ENCODE measurements around the gene SLC6A19. TPM values are rescaled to one million over a fixed set of nuclear protein-coding genes. Genes with fewer than 3 reads are reported as not detected.

Gene SLC6A19
- total and polyA plus RNA-seq, 9 of the 15 experiments (the other 6 are each of a cell fraction or from before 2014, with no cell fraction given) = 0.03 to 1.6 (median 0.59) TPM

GRCh38 chr5:1175015-1175414 lies 26.4 kb upstream of the SLC6A19 start:
- Histone ChIP-seq H3K79me2 (ENCODE audit: control insufficient read depth, insufficient read depth, low read length) (no peaks in the 10 kb centered on the region), H3K4me3 (no peak overlapping the region), H3K4me1 (replicated peaks in 1 of 2; ENCODE audit: control insufficient read depth in 2 of 2, insufficient read depth in 2 of 2, low read length in 2 of 2) (peaks cover 6 to 50% of the 10 kb centered on the region in 2 experiments; a peak in 4 of 5 replicates), H3K9me3 (replicated peaks; ENCODE audit: control insufficient read depth, insufficient read depth, low read depth, low read length) (no peaks in the 10 kb centered on the region), H3K4me2 (ENCODE audit: insufficient read depth, low read length) (no peak overlapping the region), H2AFZ (ENCODE audit: low read depth, low read length) (no peak overlapping the region; the same call in 1 of the 2 replicates), H3K27me3 (ENCODE audit: control insufficient read depth in 2 of 2, insufficient read depth in 2 of 2, low read length in 2 of 2) (peaks cover 3 to 20% of the 10 kb centered on the region in 2 experiments; a peak in 3 of 5 replicates), H3K36me3 (ENCODE audit: control insufficient read depth, insufficient read depth, low read length) (no peaks in the 10 kb centered on the region), H4K20me1 (replicated peaks; ENCODE audit: control insufficient read depth, insufficient read depth, low read length) (no peaks in the 10 kb centered on the region), H3K9me1 (ENCODE audit: control insufficient read depth, insufficient read depth, low read length) (no peaks in the 10 kb centered on the region), H3K27ac (ENCODE audit: extremely low read depth, low read depth, low read length) (no peak overlapping the region), H3K9ac (ENCODE audit: insufficient read depth in 1 of 2, low read depth in 2 of 2, low read length in 2 of 2) (no peak overlapping the region)
- in situ Hi-C loops (cut with MboI) (no loop called here), intact Hi-C loops (cut with micrococcal nuclease) (no loop called here)
- ATAC-seq = no peak
- no peak for FAIRE-seq
- ChIA-PET POLR2A (interaction anchor here (1.6 kb wide), 1 partner anchor 255 kb away, joined by 3 read pairs; no protein-coding TSS in a partner anchor), CTCF (ENCODE audit: low intra/inter-chr PET ratio) (interaction anchor here (1.1 to 1.4 kb wide), 3 partner anchors 28 to 185 kb away, joined by 3 to 7 read pairs (median 6); no protein-coding TSS in a partner anchor)
- BruUV-seq (replicated peaks) = no TSS peak
- no peak for TF ChIP-seq PHB2 (IDR thresholded peaks at IDR 0.05; ENCODE audit: low read depth)
- no peak for TF ChIP-seq ELK1 (CRISPR knock-in tag; IDR thresholded peaks at IDR 0.05)
- TF ChIP-seq HSF4 (CRISPR knock-in tag; IDR thresholded peaks at IDR 0.05; ENCODE audit: borderline replicate concordance) = no peak
- no peak for TF ChIP-seq COPS2 (conservative IDR thresholded peaks at IDR 0.05)
- TF ChIP-seq GATAD2B (IDR thresholded peaks at IDR 0.05; ENCODE audit: borderline replicate concordance) = no peak
- TF ChIP-seq BRCA1 (IDR thresholded peaks at IDR 0.05) = no peak
- no peak for TF ChIP-seq BRCA1 (CRISPR knock-in tag; IDR thresholded peaks at IDR 0.05)
- no peak for DNase-seq (ENCODE audit: extremely low read depth in 1 of 4, low spot score in 3 of 4)
- WGBS (ENCODE audit: insufficient coverage, low coverage, missing lambda C conversion rate) = 32% methylated on average over 8 of the region's 8 CpGs

All from K562 (cell line).